HG03175 (cell line): Measurements from ENCODE around the gene FAM98C.
"Not testable (repeated sequence)": the region's sequence is repeated elsewhere in the genome, so short reads cannot be mapped to it uniquely, and the experiment has no call there.

ENCODE experiments used
- ATAC-seq: cut with Tn5 transposase; IDR thresholded peaks from one replicate; pipeline ENCODE4 v1.9.1; 2021; ENCODE audit warnings: mild to moderate bottlenecking, moderate library complexity; ENCODE audit not compliant: unreplicated experiment

Gene FAM98C

GRCh38 chr19:38402967-38403674 lies at the start of gene FAM98C:
TSS of gene FAM98C (plus strand) at chr19:38403093. CDS start at chr19:38403154, 61 bp downstream.
- peak; percentile 91 for ATAC-seq

- no peak for ATAC-seq
These were observed 46.9 kb upstream of the FAM98C start for GRCh38 chr19:38355728-38356725.

- no peak for ATAC-seq
These were observed 44.8 kb upstream of the FAM98C start for GRCh38 chr19:38358071-38358470.

- no peak for ATAC-seq
These were observed 43.5 kb upstream of the FAM98C start for GRCh38 chr19:38359242-38360021.

GRCh38 chr19:38360351-38360750 lies 42.5 kb upstream of the FAM98C start:
- ATAC-seq: no peak

- ATAC-seq: no peak
These were observed 41.9 kb upstream of the FAM98C start for GRCh38 chr19:38360839-38361631.

GRCh38 chr19:38361633-38362075 lies 41.2 kb upstream of the FAM98C start:
- ATAC-seq: peak; percentile 64

- ATAC-seq: peak; percentile 43
These were observed 40.6 kb upstream of the FAM98C start for GRCh38 chr19:38362076-38362945.

GRCh38 chr19:38362946-38363688 lies 39.8 kb upstream of the FAM98C start:
- not testable (repeated sequence) for ATAC-seq

- no peak for ATAC-seq
These were observed 35.9 kb upstream of the FAM98C start for GRCh38 chr19:38367041-38367440.

GRCh38 chr19:38369584-38369983 lies 33.3 kb upstream of the FAM98C start:
- ATAC-seq: no peak

- ATAC-seq: no peak
These were observed 32.6 kb upstream of the FAM98C start for GRCh38 chr19:38370299-38370698.

GRCh38 chr19:38371081-38371480 lies 31.8 kb upstream of the FAM98C start:
- no peak for ATAC-seq

- no peak for ATAC-seq
These were observed 29.0 kb upstream of the FAM98C start for GRCh38 chr19:38373907-38374331.

GRCh38 chr19:38374332-38375097 lies 28.4 kb upstream of the FAM98C start, which contains the start of gene PSMD8:
TSS of gene PSMD8 (plus strand) at chr19:38374571. CDS start at chr19:38374602, 31 bp downstream.
- peak; percentile 92 for ATAC-seq

GRCh38 chr19:38375098-38375493 lies 27.8 kb upstream of the FAM98C start:
- ATAC-seq: no peak

GRCh38 chr19:38375748-38376147 lies 27.1 kb upstream of the FAM98C start:
- ATAC-seq: no peak

- no peak for ATAC-seq
These were observed 26.3 kb upstream of the FAM98C start for GRCh38 chr19:38376576-38376975.
